HS-27A (cell line): ENCODE results near the gene FOXN1.

Experiments
- DNase-seq: peaks from one replicate; pipeline ENCODE4 v3.0.0-alpha.2; 2012; ENCODE audit warnings: low read depth, missing footprints

Gene FOXN1

DNA sequence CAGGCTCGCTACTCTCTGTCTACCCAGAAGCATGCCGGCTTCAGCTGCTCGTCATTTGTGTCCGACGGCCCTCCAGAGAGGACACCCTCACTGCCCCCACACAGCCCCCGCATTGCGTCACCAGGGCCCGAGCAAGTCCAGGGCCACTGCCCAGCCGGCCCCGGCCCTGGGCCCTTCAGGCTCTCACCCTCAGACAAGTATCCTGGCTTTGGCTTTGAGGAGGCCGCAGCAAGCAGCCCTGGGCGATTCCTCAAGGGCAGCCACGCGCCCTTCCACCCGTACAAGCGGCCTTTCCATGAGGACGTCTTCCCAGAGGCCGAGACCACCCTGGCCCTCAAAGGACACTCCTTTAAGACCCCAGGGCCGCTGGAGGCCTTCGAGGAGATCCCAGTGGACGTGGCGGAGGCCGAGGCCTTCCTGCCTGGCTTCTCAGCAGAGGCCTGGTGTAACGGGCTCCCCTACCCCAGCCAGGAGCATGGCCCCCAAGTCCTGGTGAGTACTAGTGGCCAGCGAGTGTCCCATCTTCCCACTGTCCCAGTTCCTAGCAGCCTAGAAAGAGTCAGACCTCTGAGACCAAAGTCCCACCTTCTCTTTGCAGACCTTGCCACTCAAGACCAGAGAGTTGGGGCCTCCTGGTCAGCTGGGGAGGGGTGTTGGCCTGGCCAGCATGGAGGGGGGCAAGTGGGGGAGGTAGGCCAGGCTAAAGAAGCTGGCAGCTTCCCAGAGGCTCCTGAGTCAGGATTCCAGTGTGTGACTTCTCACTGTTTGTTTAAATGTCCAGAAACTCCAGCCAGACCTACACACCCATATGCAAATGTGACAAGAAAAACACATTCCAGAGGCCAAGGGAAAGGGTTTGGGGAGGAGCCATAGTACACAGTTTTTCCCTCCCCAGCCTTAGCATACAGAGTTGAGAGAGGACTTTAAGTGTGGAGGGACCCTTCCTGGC, 18.6 kb downstream of the FOXN1 start:
- peak; percentile 34 for DNase-seq

DNA sequence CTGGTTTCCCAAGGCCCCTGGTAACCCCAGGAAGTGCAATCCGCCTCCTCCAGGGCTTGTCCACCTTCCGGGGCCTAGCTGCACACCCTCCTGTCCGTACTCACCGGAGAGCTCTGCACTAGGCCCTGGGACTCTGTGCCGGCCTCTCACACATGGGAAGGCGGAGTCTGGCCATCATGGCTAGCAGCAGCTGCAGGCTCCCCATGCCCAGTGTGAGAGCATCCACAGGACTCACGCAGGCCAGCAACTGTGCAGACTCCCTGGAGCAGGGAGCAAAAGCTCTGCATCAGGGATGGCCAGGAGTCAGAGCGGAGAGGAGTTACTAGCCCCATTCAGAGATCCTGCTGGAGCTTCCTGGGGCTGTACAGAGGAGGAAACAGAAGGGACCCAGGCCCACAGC, 20.2 kb downstream of the FOXN1 start:
- DNase-seq = no peak

DNA sequence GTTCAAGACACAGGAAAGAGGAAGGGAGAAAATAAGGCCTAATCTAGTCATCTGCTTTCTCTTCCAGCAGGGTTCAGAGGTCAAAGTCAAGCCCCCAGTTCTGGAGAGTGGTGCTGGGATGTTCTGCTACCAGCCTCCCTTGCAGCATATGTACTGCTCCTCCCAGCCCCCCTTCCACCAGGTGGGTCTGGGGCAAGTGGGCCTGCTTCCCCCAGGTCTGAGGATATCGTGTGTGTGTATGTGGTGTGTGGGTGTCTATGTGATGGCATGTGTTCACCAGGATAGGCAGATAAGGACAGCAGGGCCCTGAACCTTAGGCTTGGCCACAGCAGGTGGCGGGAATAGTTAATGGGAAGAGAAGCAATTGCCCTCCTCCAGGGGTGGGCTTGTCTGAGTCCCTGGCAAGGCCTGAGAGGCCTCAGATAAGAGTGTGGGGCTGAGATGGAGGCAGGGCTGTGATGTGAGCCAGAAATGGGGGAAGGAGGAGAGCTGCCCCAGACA, 21.1 kb downstream of the FOXN1 start:
- no peak for DNase-seq

DNA sequence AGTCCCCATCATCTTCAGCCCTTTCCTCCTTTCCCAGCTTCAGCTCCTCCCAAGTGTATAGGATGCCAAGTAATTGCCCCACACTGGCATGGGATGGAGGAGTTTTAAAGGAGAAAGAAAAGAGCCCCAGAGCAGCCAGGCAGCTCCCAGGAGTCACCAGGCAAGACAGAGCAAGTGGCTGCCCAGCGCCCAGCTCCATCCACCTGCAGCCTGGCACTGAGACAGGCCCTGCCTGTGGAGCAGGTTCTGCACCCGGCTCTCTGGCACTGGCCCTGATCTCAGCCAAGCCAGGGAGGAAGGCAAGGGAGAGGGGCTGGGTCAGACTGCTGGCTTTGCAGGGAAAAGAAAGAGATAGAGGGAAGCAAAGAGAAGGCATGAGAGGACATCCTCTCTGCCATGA, 21.7 kb downstream of the FOXN1 start:
- no peak for DNase-seq

DNA sequence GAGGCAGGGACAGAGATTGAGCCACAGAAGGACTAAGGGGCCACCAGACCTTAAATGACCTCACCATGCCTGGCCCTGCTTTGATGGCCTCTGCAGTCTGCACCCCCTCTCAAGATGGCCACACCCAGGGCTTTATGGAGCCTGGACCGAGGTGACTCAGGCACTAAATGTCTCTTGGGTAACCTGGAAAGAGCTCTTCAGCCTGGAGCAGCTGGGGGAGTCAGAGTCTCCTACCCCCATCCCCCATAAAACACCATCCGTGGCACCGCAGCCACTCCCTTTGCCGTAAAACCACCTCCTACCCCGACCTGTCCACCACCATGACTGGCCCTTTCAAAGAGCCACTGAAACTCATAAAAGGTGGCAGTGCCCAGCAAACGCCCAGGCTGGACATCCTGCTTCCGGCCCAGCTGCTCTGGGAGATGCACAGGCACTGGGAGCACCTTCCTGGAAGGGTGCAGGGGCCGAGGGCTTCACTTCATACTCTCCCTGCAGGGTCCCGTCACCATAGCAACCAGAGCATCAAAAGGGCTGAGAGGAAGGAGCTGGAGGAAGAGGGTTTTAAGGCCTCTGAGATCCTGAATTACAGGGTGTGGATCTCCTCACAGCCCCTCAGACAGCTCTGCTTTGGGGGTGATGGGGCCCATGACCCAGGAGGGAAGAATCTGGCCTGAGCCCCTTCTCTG, 22.3 kb downstream of the FOXN1 start:
- DNase-seq = no peak

DNA sequence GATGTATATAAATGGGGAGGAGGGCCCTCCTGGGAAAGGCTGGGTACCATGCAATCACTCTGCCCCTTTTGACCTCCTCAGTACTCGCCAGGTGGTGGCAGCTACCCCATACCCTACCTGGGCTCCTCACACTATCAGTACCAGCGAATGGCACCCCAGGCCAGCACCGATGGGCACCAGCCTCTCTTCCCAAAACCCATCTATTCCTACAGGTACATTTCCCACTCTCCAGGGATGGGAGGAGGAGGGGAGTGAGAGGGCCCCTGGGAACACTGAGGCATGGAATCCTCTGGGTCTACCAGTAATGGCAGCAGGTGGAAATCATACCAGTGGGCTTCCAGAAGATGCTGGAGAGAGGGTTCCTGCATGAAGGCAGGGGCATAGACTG, 22.9 kb downstream of the FOXN1 start:
- DNase-seq = no peak

DNA sequence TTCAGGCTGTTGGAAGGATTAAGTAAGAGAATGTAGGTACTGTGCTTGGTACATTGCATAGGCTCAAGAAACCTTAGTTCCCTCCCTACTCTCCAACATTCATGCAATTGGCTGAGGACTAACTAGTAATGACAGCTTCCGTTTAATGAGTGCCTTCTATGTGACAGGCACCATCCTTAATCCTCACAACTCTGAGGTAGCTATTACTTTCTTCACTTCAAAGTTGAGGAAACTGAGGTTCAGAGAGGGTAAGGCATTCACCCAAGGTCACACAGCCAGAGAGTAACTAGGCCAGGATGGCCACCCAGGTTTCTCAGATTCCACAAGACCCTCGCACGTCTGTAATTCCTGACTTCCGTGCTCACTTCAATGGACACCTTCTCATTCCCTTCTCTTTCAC, 24.1 kb downstream of the FOXN1 start:
- DNase-seq = no peak

DNA sequence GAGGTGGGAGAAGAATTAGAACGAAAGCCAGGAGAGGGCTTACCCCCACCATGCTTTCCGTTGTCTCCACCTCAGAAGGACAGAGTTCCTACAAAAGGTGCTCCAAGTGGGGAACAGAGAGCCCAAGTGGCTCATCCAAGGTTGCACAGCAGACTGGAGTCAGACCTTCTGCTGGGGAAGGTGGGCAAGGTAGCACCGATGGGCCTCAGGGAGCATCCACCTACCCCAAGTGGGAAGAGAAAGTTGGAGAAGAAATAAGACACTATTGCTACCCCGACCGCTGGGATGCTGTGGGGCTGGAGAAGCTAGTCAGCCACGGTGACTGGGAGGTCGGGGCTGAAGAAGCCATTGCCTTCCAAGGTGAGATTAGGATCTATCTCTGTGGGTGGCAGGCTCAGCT, 24.8 kb downstream of the FOXN1 start:
- DNase-seq = no peak

DNA sequence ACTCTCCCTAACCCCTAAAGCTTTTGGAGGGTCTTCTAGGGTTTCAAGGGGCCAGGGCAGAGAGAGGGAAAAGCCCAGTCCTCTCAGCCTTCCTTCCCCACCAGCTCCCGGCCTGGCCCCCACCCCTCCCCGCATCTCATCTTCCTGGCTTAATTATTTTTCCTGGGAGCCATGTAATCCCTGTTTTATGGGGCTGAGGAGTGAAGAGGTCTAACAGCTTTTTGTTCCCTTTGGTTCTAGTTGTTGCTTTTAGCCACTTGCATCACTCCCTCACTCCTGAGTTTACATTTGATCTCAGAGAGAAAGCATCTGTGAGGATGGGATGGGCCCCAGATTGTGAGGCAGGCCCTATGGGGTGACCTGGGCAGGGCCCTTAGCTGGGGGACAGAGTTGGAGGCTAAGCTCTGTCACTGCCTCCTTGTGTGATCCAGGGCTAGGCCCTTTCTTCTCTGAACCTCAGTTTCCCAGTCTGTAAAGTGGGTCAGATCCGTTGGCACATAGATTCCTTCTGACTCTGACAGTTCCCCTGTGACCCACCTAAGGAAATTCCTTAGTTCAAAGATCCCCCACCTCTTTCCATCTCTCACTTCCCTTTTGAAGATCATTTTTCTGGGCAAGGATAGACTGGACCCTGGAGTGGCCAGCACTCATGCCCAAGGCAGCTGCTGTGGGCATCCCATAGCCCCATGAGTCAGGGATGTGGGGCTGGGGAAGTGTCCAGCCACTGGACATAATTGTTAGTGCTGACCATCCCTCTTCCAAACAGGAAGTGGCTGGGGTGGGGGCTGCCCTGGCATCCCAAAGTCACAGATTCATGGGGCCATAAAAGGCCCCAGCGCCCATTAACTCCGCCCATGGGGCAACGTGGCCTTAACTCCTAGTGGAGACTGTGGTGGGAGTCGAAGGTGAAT, 26.2 kb downstream of the FOXN1 start:
- DNase-seq = no peak

DNA sequence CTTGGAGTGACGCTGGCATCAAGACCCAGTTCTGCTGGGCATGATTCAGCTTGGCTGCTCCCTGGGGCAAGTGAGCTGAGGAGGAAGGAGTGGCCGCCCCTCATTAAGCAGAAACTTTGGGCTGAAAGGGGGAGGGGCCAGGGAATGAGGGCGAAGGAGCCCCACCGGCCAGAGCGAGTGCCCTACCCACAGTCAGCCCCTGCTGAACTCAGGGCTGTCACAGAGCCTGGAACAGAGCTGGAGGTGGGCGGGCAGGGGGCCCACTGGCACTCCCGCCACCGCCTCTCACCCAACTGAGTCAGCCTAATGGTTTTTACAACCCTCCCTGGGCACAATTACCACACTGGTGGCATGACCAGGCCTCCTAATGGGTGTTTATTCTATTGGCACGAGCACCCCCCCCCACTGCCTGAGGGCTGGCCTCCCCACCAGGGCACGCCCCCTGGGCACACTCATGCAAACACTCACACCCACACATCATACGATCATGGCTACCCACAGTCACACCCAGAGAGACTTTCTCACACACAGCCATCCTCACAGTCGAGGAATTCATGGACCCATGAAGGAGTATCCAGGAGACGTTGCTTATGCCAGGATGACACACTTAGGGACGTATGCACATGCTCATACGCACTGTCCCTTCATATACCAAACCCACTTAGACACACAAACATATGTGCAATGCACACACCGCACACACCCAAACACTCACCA, 27.1 kb downstream of the FOXN1 start:
- no peak for DNase-seq

DNA sequence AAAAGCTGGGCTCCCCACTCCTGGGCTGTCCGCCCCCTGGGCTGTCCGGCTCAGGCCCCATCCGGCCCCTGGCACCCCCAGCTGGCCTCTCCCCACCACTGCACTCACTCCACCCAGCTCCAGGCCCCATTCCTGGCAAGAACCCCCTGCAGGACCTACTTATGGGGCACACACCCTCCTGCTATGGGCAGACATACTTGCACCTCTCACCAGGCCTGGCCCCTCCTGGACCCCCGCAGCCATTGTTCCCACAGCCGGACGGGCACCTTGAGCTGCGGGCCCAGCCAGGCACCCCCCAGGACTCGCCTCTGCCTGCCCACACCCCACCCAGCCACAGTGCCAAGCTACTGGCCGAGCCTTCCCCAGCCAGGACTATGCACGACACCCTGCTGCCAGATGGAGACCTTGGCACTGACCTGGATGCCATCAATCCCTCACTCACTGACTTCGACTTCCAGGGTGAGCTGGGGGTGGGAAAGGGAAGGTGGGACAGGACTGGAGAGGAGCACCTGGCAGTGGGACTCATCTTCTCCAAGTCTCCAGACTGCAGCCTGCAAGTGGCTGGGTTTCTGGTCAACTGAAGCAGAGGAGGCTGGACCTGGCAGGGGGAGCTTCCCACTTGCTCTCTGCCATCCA, 28.7 kb downstream of the FOXN1 start:
- DNase-seq = no peak

DNA sequence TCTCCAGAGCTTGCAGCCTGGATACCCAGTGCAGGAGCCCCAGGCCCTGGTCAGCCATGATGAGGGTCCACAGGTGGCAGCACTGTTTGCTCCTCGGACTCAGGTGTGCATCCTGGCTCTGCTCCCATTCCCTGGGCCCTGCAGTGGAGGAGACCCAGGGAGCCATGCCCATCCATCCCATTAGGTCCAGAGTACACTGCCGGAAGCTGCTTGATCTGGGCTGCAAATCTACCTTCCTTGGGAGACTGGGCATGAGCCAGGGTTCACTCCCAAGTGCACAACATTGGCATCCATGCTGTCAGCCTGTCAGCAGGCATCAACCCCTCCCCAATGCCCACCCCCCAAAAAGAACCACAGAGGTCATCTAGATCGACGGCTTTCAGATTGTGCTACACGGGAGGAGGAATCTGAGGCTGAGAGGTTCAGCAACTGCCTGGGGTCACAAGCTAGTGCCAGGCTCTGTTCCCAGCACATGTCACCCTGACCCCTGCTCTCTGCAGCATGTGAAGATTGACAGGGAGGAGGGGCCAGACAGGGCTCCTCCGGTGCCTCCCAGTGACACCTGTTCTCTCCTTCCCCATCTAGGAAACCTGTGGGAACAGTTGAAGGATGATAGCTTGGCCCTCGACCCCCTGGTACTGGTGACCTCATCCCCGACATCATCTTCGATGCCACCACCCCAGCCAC, 30.5 kb downstream of the FOXN1 start:
- no peak for DNase-seq

DNA sequence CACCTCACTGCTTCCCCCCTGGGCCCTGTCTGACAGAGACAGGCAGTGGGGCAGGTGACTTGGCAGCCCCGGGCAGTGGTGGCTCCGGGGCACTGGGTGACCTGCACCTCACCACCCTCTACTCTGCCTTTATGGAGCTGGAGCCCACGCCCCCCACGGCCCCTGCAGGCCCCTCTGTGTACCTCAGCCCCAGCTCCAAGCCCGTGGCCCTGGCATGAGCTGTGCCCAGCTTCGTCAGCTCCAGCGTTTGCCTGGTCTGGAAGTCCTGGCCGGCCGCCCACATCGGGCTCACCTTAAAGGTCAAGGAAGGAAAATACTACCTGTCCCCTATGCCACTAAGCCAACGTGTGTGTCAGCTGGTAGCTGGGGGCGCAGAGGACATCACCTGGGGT, 31.1 kb downstream of the FOXN1 start:
- DNase-seq = no peak

DNA sequence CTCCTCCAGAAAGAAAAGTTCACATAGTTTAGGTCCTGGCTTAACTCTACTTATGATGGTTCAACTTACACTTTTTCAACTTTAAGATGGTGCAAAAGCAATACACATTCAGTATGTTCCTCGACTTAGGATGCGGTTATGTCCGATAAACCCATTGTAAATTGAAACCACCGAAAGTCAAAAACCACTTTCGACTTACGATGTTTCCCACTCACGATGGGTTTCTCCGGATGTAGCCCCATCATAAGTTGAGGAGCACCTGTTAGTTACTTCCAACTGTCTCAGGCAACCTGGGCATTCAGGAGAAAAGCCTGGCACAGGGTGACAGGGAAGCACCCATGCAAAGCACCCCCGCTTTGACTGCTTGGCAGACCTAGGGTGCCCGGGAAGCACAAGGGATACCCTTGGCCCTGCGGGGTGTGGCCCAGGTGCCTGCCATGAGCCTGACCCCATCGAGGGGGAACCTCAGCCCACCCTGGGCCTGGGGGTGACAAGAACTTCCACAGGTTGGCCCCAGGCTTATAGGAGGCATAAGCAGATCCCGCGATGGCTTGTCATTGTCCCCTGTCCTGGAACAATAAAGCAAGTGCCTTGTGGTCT, 32.2 kb downstream of the FOXN1 start:
- DNase-seq = no peak

DNA sequence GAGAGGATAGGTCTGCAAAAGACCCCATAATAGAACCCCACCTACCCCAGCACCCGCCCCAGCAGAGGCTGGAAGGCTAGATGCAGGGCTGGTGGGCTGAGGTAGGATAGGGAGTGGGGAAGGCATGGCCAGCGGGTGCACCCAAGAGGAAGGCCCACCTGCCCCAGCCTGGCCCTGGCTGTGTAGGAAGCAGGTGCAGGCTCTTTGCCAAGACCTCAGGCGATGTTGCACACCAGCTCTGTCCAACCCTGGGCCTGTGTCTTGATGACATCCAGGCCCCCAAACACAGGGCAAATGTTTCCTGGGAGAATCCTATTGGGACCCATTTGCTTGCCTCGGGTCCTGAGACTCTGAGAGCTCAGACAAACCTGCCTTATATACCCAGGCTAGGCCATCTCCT, 34.1 kb downstream of the FOXN1 start:
- DNase-seq = no peak

DNA sequence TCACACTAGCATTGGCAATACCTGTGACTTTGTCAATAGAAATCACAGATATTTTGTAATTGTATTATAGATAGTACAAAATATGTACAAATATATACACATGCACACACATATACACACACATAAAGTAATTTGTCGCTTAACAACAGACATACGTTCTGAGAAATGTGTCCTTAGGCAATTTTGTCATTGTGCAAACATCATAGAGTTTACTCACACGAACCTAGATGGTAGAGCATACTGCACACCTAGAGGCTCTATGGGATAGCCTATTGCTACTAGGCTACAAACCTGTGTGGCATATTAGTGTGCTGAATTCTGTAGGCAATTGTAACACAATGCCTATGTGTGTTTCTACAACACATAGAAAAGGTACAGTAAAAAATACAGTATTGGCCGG, 35.3 kb downstream of the FOXN1 start:
- DNase-seq = no peak

DNA sequence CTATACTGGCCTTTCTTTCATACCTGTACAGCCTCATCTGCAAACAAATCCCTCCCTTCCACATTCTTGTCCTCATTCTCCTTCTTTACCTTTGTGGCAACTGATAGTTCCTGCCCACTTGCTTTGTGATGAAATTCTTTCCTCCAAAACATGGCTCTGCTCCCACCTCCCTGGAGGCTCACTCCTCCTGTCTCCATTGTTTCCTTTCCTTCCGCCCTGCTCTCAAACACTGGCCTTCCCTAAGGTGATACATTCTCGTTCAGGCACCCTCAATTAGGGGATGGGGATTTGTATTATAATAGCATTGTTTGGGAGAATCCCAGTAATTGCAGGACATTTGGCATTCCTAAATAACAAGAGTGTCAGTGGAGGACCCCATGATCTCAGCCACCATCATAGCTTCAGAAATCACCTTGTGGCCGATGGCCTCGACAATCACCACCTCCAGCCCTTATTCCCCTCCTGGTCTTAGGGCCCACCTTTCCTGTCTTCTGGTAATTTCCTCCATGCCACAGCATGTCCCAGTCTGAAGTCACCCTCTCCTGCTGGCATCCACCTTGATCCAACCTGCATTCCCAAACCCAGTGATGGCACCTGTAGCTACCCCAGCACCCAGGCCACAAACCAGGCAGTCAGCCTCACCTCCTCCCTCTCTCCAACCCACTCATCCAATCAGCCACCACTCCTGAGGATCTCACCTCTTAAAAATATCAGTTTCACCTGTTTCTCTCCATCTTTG, 38.4 kb downstream of the FOXN1 start:
- DNase-seq = no peak

DNA sequence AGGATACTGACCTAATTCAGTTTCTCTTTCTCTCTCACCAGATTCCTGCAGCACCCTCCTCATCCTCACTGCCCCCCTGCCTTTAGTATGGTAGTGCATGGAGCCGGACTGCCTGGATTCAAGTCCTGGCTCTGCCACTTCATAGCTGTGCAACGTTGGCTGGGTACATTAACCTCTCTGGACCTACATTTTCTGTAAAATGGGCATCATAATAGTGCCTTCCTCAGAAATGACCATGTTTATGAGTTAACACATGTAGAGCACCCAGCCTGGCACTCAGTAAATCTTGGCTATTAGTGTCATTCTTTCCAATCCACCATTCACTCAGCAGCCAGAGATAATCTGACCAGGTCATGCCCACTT, 39.0 kb downstream of the FOXN1 start:
- DNase-seq = no peak

DNA sequence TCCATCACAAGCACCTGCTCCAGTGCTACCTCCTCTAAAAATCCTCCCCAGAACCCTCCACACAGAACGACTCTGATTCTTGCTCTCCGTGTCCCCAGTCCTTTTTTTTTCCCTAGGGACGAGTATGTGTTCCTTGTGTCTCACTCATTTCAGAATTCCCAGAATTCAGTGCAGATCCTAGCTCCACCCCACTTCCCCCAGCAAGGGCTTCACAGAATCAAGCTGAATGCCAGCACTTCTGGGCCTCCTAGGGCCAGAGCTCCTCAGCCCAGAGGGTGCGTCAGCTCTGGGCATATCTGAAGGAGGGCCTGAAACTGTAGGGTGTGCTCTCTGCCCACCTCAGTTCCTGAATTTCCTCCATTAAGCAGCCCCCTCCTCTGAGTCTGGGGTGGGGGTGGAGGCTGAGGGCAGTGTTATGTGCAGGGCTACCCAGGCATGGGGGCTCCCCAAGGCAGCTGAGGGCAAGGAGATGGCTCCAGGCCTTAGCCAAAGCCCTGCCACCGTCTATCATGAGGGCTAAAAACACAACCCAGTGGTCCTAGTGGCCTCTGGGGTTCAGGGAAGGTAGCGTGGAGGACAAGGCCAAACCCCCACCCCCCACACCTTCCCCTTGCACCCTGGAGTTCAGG, 39.8 kb downstream of the FOXN1 start:
- DNase-seq = no peak
